Stimulated activated CD4-positive, alpha-beta T cell treated with anti-CD3 and anti-CD28 coated beads, Interleukin-2, amount 100 ng/mL, for 24 hours (primary cell): Measurements from ENCODE around the gene CFAP97.
"Not testable (repeated sequence)": the region's sequence is repeated elsewhere in the genome, so short reads cannot be mapped to it uniquely, and the experiment has no call there.

ENCODE experiments used
- DNase-seq, 2 donors: peaks; one replicate each; pipeline ENCODE4 v3.0.0-alpha.2; 2020

Gene CFAP97

DNA sequence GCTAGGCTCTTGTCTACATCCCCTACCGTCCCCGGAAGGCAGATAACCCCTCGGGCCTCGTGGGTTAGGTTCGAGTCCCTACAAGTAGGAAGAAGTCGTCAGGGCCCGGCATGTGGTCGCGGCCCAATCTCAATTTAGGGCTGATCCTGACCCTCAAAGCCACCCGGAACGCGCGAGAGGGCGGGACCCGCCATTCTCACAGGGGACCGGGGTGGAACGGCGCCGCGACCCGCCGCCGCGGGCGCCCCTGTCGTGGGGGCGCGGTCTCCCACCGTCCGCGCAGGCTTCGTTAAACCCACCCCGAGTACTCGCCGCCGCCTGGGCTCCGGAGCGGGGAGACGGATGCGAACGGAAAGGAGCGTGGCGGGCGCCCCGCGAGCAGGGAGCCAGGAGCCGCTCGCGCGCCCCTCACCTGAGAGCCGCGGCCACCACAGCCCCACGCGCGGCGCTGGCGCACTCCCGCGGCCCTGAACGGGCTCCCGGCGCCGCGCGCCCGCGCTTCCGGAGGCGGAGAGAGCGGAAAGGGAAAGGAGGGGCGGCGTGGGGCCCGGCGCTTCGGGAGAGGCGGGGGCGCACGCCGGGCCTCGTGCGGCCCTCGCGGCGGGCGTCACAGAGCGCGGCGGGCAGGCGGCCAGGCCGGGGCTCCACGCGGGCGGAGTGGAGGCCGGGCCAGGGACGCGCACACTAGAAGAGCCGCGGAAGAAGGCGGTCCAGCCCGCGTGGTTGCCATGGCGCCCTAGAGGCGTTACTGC is at the start of gene CFAP97:
Gene CFAP97, minus strand, starts transcription at position 515 of the 752 bp plus-strand sequence. CDS start 12,804 bp downstream, outside the sequence.
- peak; percentile 78 to 80 for DNase-seq

DNA sequence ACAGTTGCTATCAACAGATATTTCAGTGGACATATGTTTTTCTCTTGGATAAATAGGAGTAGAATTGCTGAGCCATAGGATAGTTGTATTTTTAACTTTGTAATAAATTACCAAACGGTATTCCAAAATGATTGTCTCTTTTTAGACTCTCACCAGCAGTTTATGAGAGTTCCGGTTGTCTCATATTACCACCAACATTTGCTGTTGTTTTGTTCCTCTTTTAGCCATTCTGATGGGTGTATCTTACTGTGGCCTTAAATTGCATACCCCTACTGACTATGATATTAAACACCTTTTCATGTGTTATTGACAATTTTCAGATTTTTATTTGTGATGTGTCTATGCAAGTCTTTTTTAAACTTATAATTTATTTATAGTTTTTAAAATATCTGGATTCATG is 45.3 kb upstream of the CFAP97 start:
- DNase-seq, result no peak

DNA sequence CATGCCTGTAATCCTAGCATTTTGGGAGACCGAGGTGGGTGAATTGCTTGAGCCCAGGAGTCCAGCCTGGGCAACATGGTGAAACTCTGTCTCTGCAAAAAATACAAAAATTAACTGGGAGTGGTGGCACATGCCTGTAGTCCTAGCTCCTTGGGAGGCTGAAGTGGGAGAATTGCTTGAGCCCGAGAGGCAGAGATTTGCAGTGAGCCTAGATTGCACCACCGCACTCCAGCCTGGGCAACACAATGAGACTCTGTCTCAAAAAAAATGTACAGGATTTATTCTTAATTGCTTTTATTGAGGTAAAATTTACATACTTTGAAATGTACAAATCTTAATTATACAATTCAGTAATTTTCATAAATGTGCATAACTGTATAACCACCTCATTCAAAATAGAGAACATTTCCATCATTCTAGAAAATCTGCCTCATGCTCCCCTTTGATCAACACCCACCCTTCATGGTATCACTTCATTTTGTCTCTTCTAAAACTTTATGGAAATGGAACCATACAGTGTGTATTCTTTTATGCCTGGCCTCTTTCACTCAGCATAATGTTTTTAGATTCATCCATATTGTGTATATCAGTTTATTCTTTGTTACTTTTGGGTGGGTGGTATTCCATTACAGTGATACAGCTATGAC is 44.7 kb upstream of the CFAP97 start:
- no peak for DNase-seq

DNA sequence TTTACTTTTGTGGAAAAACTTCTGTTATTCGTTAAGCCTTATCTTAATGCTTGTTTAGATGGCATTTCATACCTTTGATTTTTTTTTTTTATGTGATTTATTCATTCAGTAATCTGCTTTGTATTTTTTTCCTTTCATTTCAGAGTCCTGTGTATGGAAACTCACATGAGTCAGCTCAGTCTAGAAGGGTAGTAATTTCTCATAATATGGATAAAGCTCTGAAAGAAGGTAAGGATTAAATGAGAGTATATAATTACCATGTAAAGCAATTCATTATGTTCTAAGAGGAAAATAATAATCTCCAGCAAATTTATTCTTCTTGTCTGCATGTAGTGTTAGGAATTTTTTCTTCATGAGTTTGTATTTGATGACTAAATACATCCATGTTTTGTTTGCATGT is 43.4 kb upstream of the CFAP97 start:
- DNase-seq, result no peak

DNA sequence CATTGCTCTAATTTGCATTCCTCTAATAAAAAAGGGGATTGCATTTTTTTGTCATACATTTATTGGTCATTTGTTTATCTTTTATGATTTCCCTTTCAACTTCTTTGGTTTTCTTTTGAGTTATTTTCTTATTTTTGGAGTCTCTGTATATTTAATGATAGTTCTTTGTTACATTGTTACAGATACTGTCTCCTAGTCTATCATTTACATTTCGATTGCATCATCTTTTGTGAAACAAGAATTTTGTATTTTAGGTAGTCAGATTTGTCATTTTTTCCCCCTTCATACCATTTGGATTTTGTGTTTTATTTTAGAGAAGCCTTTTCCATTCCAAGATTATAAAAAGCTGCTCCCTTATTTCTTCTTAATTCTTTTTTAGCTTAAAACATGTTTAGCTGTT is 42.7 kb upstream of the CFAP97 start:
- no peak for DNase-seq

DNA sequence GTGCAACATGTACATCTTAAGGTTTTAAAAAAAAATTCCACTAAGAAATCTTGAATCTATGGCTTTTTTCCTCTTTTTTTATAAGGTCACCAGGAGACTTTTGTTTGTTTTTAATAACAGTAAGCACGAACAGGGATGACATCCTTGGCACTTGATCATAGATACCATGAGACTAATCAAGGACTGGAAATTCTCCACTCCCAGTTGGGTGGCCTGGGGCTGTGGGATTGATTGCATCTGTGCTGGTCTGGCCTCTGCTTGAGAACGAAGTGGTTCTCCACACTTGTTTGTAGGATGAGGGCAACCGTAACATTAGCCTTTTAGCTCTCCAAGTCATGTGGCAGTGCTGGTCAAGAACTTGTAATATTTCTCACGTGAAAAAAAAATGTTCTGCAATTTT is 41.0 kb upstream of the CFAP97 start:
- no peak for DNase-seq

DNA sequence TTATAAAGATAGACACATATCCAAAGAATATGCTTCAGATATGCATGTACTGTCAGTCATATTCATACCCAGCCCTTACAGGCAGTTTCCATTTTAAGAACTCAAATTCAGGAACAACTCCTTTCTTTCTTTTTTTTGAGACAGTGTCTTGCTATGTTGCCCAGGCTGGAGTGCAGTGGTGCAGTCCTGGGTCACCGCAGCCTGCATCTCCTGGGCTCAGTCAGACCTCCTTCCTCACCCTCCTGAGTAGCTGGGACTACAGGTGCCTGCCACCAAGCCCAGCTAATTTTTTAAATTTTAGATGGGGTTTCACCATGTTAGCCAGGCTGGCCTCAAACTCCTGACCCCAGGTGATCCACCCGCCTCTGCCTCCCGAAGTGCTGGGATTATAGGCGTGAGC is 40.1 kb upstream of the CFAP97 start:
- DNase-seq, result no peak

DNA sequence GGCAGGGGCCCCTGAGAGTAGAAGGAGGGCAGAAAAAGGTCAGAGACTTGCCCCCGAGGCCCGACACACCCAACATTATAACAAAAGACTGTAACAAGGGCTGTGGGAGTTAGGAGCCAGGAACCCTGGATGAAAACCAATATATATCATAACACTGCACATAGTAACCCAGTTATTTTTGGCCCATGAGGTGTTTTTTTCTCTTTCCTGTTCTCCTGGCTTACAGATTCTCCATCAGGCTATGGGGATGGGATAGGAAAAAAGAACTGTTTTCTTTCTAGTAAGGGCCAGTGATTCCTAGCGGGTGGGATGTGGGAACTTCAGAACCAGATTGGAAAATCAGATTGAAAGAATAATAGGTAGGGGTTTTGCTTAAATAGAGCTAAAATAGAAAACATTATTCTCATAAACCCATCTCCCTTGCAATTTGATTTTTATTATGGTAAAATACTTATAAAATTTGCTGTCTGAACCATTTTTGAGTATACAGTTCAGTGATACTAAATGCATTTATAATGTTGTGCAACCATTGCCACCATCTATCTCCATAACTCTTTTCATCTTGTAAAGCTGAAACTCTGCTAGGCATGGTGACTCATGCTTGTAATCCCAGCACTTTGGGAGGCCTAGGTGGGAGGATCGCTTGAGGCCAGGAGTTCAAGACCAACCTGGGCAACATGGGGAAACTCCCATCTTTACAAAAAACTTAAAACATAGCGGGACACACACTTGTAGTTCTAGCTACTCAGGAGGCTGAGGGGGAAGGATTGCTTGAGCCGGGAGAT is 39.1 kb upstream of the CFAP97 start:
- no peak for DNase-seq

DNA sequence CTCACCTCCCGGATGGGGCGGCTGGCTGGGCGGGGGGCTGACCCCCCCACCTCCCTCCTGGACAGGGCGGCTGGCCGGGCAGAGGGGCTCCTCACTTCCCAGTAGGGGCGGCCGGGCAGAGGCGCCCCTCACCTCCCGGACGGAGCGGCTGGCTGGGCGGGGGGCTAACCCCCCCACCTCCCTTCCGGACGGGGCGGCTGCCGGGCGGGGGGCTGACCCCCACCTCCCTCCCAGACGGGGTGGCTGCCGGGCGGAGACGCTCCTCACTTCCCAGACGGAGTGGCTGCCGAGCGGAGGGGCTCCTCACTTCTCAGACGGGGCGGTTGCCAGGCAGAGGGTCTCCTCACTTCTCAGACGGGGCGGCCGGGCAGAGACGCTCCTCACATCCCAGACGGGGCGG is 36.7 kb upstream of the CFAP97 start:
- not testable (repeated sequence) for DNase-seq

DNA sequence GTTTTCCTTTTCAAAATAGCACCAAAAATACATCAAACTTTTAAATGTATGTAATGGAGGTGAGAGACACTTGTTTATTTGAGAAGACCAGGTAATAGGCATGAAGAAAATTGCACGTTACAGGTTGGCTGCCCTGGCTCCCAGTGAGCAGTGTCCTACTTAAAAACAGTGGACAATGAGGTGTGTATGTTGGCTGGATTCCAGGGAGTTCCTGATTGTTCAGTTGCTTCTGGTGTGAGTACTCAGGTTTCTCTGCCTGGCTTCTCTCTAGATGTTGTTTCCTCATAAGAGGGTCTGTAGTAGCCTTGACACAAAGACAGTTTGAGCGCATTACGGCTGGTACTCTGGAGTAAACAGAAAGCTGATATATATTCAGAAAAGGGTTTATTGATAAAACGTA is 35.0 kb upstream of the CFAP97 start:
- no peak for DNase-seq

DNA sequence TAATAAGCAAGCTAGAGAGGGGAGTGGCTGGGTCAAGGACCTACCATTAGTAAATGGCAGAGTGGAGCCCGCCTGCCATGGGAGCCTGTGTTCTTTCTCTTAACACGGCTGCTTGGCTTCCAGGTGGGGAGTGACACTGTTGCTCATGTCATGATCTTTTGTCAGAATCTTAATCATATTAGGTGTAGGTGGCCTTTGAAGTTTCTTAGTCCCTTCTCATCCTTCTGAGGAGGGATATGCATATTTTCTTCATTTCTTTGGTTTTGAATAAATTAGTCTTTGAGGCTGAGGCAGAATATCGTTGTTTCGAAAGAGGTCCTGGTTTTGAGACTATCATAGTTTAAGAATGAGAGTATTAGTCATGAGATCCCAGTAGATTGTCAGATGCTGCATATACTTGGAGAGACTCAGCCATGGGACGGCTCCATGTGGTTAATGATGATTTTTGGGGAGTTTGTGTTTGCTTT is 34.4 kb upstream of the CFAP97 start:
- peak; percentile 30 to 39 for DNase-seq

DNA sequence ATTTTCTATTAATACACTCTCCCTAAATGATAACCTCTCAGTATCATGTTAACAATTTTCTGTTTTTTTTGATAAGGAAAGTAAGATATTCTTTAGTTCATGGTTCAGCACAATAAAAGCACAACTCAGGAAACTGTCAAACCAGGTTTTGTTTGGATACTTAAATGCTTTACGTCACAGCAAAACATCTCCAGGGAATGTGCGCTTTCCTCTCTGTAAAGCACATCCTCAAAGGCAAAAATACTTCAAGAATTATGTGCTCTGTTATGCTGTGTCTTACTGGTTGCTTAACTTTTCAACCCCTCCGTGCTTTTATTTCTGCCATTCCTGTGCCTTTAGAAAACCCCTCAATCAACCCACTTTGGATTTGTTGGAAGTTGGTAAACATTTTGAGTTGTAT is 33.4 kb upstream of the CFAP97 start:
- no peak for DNase-seq

DNA sequence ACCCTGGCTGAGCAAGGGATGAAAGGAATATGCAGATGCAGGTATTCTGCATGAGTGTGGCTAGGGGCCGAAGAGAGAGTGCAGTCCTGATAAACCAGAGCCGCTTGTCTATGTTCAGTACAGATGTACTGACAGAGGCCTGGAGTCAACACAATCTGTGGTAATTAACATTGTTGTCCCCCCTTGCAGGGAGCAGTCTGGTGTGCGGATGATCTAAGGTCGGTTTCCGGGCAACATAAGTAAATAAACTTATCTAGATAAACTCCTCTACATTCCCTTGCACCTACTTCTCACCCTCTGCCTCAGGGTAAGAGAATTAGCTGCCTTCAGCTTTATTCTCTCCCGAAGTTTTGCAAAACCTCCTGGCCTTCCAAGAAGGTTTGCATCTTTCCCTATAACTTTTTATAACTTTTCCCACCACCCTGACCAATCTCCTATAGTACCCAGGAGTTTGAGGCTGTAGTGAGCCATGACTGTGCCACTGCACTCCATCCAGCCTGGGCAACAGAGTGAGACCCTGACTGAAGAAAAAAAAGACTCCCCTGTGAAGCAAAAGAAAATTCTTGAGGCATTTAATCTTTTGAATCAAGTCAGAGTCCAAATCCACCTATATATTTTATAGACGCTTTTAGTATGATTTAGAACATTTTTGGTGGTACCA is 32.2 kb upstream of the CFAP97 start:
- no peak for DNase-seq

DNA sequence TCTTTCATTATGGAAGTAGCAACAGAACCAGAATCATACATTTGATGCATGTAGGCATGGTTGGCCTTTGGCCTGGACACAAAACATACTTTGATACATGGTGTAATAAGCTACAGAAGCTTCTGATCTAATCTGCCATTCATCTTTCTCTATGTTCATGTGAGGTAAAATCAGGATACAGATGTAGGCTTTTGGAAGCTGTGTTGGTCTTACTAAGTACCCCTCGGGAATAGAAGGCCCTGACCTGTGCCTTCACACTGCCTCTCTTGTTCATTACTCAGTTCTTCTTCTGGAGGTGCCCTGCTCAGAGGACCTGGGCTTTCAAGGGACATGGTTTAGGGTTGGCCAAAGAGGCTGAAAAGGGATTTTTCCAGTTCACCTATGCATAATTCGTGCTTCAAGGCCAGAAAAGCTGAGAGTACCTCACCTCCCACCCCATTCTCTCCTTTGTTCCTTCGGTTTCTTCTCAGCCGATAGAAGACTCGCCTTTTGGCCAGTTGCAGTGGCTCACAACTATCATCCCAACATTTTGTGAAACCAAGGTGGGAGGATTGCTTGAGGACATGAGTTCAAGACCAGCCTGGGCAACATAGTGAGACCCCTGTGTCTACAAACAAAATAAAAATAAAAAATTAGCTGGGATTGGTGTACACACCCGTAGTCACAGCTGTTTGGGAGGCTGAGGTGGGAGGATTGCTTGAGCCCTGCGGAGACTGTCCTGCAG is 31.5 kb upstream of the CFAP97 start:
- no peak for DNase-seq

DNA sequence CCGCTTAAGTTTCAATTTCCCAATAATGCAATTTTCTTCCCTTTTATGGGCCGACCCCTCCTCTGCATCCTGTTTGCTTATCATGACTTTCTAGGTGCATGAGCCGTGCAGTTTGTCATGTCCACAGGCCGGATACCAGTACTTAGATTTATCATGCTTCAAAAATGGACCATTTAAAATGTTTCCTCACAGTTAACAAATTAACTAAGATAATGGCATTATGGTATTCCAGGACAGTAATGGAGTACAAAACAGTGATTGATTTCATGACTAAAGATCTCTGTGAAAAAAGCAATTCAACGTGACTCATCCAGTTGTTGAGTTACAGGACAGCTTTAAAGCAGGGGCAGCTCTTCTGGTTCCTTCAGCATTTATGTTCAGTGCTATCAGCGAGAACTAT is 28.6 kb upstream of the CFAP97 start:
- no peak for DNase-seq

DNA sequence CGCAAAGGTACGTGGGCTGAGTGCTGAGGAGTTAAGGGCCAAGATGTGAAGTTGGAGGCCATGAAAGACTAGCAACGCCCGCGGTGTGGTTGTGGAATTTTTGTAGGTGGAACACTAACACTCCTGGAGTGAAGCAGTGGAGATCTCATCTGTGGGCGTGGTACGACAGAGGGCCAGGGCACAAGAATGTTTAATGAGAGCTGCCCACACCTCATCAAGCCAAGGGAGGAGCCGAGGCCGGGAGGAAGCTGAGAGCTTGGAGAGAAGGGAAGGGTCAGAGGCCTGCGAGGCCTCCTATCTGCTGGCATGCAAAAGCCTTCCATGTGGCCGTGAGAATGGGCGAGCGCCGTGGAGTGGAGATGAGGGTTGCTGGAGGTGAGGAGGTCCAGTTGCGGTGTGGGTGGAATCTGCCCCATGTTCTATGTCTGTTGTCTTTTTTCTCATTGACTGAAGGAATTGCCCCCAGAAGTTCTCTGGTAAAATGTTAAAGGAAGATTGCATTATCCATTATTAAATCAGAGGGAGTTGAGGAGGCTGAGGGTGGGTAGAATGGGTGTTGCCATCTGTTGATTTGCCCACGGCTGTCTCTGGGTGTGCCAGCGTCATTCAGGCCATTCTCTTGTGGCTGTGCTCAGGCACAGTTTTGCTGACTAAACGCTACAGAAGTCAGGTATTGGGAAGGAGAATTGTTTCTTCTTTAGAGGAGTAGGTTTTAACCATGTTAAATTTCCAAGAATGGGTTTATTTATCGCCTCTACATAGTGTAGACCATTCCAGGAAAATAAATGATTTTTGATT is 25.4 kb upstream of the CFAP97 start:
- no peak for DNase-seq

DNA sequence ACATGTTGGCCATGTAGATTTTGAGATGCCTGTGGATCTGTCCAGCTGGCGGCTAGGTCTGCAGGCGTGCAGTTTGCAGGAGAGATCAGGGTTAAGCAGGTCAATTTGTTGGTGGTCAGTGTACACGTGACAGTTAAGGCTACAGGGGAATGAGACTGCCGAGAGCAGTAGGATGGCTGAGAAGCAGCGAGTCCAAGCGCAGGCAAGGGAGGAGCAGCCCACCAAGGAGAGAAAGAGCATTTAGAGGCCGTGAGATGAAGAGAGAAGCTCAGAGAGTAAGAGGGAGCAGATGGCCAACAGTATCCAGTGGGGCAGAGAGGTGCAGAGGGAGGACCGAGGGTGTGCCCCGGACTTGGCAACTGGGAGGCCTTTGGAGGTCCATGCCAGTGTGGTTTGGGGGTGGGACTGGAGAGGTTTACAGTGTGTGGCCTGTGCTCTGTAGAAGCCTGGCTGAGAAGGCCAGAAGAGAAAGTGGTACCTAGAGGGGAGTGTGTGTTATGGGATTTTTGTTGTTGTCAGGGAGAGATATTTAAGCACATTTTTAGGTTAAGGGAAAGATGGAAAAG is 24.0 kb upstream of the CFAP97 start:
- no peak for DNase-seq

DNA sequence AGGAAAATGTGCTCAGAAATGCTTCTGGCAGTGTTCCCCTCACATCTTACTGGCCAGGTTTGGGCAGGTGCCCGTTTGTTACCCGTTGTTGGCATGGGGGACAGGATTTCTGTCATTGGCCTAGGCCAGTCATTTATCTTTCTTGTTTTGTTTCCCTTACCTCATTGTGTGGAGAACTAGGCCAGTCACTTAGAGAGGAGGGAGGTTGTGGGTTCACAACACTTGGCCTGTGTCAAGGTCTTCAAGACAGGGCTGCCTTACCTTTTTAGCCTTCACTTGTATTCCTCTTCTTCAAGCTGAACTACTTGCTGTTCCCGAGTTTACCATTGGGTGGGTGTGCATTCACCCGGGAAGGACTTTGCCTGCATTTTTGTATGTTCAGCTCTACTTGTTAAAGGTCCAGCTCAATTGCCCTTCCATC is 23.3 kb upstream of the CFAP97 start:
- no peak for DNase-seq

DNA sequence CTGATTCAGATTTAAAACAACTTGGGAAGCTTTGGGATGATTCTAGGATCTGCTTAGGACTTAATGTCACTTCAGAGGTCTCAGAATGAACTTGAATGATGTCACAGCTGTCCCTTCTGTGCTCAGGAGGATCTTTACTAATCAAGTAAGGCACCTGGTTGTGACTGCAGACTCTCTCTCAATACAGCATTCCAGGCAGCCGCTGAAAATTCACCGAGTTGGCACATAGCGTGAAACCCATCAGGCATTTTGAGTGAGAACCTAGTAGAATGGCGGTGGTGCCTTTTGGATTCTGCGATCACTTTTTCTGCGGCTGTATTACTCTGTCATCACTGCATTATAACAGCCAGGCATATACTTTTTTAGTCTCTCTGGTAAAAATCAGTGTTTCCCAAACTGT is 22.1 kb upstream of the CFAP97 start:
- no peak for DNase-seq

DNA sequence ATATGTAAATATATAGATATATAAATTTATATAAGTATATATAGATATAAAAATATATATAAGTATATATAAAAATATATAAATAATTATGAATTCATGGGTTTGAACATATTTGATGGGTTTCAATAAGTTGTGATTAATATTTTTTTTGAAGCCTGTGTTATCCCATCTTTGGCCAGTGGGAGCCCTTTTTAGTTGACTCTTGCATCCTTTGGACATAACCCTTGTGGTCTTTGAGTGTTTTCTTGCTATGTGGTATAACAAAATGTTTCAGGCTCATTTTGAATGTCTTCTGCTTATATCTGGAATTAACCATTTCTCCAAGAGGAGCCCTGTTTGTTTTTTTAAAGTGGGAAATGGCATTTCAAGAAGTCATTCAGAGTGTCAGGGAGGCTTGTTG is 20.8 kb upstream of the CFAP97 start:
- no peak for DNase-seq

DNA sequence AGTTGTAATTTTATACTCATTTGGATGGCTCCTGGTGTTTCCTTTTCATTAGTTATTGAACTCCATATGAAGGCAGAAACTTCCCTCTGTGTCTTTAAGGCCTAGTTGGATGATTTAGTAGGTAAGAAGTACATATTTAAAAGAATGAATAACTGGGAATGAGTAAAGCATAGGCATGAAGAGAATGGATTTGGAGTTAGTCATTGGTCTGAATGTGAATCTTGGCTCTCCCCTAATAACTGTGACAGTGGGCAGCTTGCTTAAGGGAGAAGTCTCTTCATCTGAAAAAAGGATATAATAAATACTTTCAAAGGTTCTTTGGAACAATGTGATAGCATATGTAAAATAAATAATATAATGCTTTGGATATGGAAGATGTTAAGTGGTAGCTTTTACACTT is 18.8 kb upstream of the CFAP97 start:
- no peak for DNase-seq
